HG02763 (cell line): Measurements from ENCODE around the gene SAV1.

Experiments used
- ATAC-seq: cut with Tn5 transposase; IDR thresholded peaks from one replicate; pipeline ENCODE4 v1.9.1; 2021; ENCODE audit warnings: mild to moderate bottlenecking, moderate library complexity; ENCODE audit not compliant: unreplicated experiment

SAV1 gene

GRCh38 chr14:50610465-50610864 is 57.6 kb downstream of the SAV1 start:
- ATAC-seq = no peak

- ATAC-seq = no peak
Observed at GRCh38 chr14:50608302-50608851, 59.7 kb downstream of the SAV1 start.

DNA sequence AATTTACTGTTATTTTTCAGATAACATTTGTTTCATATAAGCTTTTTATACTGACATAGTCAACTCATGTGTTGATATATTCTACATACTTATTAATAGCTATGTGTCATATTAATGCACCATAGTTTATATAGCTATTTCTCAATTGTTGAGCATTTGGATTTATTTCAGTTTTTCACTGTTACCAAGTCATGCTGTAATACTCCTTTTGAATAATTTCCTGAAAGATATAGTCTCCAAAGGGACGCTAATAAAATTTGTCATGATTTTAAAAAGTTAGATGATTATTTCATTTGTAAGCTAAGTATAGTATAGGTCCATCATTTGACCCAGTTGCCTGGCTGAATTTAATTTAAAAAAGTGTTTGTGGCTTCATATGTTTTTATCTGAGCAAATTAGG is 60.3 kb downstream of the SAV1 start:
- ATAC-seq = no peak

- no peak for ATAC-seq
Observed at GRCh38 chr14:50607181-50607580, 60.9 kb downstream of the SAV1 start.

DNA sequence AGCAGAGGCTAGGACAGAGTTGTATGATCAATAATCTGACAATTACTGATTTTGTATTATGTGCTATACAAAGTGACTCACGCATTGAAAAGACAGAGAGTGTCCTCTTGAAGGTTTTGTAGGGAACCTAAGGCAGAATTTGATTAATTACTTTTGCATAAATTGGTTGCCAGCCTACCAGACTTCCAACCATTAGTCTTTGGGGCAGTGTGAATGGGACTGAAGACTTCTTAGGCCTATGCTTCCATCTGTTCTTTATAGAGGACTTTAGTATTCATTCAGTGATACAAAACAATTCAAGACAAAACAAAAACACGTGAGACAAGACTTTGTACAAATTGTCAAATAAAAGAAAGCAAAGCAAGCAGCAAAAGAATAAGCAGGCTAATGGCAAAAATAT is 61.6 kb downstream of the SAV1 start:
- no peak for ATAC-seq

DNA sequence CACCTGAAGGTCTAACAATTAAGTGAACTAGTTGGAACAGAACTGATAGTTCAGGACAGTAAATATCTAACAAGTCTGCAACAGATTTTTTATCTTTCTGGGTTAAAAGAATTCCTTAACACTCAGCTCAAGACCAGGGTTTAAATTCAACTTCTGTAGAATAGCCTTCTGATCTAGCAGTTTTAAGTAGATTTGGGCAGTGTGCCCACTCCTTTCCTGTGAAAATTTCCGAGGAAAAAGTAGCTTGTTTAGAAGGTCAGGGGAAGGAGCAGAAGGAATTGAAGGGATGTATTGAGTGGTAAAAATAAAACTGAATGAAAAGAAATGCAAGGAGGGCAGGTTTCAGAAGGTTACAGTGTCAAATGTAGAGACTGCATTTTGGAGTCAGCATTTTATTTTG is 62.3 kb downstream of the SAV1 start:
- ATAC-seq = no peak

DNA sequence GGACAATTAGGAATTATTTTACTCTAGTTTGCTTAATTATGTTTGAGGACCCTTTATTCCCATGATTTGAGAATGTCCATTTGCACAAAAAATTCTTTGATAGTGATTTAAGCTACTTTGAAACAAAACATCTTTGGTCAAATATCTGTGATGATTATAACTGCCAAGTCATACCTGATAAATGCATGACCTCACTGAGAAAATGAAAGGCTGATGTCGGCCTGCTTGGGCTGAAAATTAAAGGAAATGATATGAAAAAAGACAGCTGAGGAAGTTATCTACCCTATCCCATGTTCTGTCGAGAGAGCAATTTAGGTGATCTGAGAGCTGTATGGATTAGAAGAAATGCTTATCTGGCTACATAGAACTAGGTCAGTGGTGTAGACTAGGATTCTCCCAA is 64.5 kb downstream of the SAV1 start:
- no peak for ATAC-seq

DNA sequence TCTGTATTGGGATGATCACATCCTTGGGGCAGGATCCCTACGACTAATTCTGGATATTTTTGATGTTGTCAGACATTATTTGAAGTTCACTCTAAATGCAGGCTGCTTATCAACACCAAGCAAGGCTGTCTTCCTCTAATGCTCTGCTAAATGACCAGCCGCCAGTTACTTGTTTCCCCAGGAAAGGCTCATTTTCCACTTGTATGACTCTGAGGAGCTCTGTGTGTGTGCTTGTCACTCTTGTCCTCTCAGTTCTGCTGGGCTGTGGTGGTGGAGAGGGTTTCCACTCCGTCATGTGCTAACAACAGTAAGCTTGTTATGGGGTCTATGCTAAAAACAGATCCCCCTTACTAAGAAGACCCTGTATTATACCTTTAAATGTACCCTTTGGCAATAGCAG is 66.1 kb downstream of the SAV1 start:
- no peak for ATAC-seq

DNA sequence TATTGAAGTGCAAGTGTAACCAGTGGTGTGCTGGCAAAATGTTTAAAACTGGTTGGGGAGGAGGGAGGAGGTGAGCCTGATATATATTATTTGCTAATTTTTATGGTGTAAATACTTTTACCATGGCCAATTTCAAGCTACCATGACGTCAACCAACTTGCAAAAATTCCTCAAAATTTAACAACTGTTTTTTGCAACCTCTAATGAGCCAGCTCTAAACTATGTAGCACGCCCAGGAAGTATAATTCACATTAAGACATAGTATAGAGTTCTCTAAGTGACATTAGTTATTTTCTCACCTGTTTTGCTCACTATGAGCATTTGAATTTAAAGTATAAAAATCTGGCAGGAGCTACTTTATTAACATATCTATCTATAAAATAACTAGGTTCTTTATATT is 66.7 kb downstream of the SAV1 start:
- no peak for ATAC-seq

GRCh38 chr14:50600849-50601248 is 67.3 kb downstream of the SAV1 start:
- ATAC-seq = no peak

- no peak for ATAC-seq
Observed at GRCh38 chr14:50599700-50600444, 68.2 kb downstream of the SAV1 start.

DNA sequence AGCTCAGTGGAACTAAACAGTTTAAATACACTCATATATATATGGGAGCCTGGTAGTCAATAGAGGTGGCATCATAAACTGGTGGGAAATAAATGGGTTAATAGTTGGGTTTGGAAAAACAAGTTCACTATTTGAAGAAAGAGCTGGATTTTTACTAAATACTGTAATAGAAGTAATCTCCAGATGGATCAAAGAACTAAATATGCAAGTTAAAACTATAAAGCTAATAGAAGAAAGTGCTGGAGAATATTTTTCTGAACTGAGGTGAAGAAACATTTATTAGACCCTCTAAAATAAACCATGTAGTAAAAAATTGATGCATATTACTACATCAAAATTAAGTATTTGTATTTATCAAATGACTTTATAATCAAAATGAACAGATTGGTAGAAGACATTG is 69.3 kb downstream of the SAV1 start:
- ATAC-seq = no peak

DNA sequence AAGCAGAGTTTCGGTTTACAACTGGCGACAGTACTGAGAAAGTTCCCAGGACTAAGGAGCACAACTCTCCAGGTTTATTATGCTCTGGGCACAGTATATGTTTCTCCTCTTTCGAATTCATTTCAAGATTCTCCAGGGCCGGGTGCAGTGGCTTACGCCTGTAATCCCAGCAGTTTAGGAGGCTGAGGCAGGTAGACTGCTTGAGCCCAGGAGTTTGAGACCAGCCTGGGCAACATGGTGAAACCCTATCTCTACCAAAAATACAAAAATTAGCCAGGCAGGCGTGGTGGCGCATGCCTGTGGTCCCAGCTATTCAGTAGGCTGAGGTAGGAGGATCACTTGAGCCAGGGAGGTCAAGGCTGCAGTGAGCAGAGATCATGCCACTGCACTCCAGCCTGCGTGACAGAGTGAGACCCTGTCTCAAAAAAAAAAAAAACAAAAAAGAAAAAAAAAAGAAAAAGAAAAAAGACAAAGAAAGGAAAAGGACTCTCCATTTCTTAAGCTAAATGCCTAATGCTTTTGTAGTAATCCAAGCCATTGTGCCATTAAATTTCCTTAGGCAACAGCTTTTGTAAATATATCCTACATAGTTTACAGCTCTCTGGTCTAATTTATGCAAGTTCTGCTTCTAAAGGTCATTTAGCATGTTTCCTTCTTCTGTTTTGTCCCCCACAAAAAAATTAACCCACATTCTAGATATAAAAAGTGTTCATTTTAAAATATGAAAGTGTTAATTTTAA is 73.4 kb downstream of the SAV1 start:
- no peak for ATAC-seq

- no peak for ATAC-seq
Observed at GRCh38 chr14:50590464-50590863, 77.6 kb downstream of the SAV1 start.
